Measurements from ENCODE around the gene PLXNB1.

PLXNB1 gene

DNA sequence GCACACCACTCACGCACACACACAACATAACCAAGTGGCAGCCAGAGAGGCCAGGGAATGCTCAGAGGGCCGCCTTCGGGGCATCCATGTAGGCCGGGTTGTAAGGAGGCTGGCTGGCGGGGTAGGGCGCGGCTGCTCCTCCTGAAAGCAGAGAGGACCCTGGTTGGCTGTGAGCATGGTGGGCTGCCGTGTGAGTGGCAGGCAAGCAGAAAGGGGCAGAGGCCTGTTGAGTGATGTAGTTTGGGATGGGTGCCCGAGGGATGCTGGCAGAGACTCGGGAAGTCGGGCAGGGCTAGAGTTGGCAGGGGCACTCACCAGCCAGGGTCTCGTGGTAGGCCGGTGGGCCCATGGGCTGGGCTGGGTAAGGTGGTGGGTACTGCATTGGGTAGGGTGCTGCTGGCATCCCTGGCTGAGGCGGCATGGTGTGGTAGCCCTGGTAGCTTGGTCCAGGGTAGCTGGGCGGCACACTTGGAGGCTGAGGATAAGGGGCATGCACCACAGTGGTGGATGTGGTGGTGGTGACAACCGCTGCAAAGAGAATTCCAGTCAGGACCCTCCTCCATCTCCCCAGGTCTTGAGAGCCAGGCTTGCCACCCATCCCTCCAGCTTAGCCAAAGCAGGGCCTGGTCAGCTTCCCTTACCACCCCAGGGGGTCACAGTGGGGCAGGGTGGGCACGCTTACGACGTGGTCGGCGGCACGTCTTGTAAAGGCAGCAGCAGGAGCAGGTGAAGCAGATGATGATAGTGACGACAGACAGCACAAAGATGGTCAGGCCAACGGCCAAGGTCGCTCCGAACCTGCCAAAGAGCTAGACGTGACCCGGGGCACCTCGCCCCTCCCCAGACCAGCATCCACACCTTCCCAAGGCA lies 39.4 kb upstream of the PLXNB1 start:
- no peak for DNase-seq (ENCODE audit: extremely low spot score)
- TF ChIP-seq, protein P1, sequence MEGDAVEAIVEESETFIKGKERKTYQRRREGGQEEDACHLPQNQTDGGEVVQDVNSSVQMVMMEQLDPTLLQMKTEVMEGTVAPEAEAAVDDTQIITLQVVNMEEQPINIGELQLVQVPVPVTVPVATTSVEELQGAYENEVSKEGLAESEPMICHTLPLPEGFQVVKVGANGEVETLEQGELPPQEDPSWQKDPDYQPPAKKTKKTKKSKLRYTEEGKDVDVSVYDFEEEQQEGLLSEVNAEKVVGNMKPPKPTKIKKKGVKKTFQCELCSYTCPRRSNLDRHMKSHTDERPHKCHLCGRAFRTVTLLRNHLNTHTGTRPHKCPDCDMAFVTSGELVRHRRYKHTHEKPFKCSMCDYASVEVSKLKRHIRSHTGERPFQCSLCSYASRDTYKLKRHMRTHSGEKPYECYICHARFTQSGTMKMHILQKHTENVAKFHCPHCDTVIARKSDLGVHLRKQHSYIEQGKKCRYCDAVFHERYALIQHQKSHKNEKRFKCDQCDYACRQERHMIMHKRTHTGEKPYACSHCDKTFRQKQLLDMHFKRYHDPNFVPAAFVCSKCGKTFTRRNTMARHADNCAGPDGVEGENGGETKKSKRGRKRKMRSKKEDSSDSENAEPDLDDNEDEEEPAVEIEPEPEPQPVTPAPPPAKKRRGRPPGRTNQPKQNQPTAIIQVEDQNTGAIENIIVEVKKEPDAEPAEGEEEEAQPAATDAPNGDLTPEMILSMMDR (IDR thresholded peaks at IDR 0.05; ENCODE audit: control extremely low read depth, extremely low read depth, low read depth, missing control alignments) = no peak
- ChIA-PET CTCF (interaction anchor here (1.4 to 5.8 kb wide), 3 partner anchors 16 to 33 kb away, joined by 3 to 37 read pairs (median 4); partner anchors contain the start of gene ATRIP), POLR2A (no interaction called here)

DNA sequence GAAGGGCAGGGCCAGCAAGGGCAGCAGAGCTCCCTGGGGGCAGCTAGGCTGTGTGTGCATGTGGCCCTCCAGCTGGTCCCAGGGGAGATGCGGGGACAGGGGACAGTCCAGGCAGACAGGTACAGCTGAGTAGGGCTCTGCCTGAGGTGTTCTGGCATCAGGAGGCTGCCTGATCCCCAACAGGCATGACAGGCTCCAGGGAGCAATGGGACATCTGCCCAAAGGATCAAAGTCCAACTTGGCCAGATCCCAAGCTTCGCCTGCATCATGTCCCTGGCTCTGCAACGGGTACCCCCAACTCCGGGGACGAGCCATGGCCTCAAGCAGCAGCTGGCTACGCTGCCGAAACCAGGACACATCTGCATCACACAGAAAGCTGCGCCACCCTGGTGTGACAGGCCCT lies 38.4 kb upstream of the PLXNB1 start:
- POLR2A ChIA-PET = no interaction called here
- CTCF ChIA-PET = interaction anchor here (1.0 to 1.5 kb wide), 3 partner anchors 10 to 90 kb away, joined by 3 to 7 read pairs (median 3); no protein-coding TSS in a partner anchor
- TF ChIP-seq, protein P1 (IDR thresholded peaks at IDR 0.05; ENCODE audit: control extremely low read depth, extremely low read depth, low read depth, missing control alignments) = no peak
- DNase-seq (ENCODE audit: extremely low spot score) = no peak

DNA sequence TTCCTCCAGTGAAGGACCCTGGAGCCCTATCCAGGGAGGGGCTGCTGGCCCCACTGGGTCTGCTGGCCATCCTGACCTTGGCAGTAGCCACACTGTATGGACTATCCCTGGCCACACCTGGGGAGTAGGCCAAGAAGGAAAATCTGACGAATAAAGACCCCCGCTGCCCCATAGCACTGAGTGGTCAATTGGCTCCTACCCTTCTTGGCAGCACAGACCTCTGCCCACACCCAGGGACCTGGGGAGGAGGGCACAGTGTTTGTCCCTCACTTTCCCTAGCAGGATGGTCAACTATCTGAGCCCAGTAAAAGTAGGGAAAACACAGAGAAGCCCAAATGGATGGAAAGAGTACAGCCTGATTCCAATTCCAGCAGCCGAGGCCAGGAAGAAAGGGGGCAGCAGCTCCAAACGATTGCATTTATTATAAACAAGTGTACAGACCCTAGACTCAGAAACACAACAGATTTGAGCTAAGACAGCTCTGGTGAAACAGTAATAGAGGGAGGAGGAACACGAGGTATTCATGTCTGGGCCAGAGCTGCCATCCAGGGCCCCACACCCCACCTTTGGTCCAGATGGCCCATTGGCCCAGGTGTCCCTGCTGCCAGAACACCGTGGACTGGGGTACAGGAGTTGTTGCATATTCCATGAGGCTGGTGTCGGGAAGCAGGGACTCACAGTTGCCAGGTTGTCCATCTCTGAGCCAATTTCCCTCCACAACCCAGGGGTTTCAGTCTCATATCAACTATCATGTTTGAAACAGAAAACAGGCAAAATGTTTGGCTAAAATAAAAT lies 37.8 kb upstream of the PLXNB1 start:
- ChIA-PET POLR2A (interaction anchor here (0.8 kb wide), 1 partner anchor 562 kb away, joined by 3 read pairs; the partner anchor contains the start of gene IMPDH2), CTCF (interaction anchor here (1.0 to 1.5 kb wide), 4 partner anchors 10 to 91 kb away, joined by 3 to 15 read pairs (median 5); no protein-coding TSS in a partner anchor)
- no peak for DNase-seq (ENCODE audit: extremely low spot score)
- TF ChIP-seq, protein P1 (IDR thresholded peaks at IDR 0.05; ENCODE audit: control extremely low read depth, extremely low read depth, low read depth, missing control alignments) = no peak

DNA sequence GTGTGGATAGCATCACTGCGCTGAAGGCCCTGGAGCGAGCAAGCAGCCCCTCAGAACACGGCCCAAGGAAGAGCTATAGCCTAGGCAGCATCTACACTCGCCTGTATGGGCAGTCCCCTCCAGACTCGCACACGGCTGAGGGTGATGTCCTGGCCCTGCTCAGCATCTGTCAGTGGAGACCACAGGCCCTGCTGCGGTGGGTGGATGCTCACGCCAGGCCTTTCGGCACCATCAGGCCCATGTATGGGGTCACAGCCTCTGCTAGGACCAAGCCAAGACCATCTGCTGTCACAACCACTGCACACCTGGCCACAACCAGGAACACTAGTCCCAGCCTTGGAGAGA lies 37.2 kb upstream of the PLXNB1 start:
- DNase-seq (ENCODE audit: extremely low spot score) = peak; percentile 18
- ChIA-PET POLR2A (interaction anchor here (0.8 kb wide), 1 partner anchor 562 kb away, joined by 3 read pairs; the partner anchor contains the start of gene IMPDH2), CTCF (interaction anchor here (1.3 to 1.9 kb wide), 4 partner anchors 9 to 40 kb away, joined by 3 to 15 read pairs (median 6); no protein-coding TSS in a partner anchor)
- TF ChIP-seq, protein P1 (IDR thresholded peaks at IDR 0.05; ENCODE audit: control extremely low read depth, extremely low read depth, low read depth, missing control alignments) = no peak

DNA sequence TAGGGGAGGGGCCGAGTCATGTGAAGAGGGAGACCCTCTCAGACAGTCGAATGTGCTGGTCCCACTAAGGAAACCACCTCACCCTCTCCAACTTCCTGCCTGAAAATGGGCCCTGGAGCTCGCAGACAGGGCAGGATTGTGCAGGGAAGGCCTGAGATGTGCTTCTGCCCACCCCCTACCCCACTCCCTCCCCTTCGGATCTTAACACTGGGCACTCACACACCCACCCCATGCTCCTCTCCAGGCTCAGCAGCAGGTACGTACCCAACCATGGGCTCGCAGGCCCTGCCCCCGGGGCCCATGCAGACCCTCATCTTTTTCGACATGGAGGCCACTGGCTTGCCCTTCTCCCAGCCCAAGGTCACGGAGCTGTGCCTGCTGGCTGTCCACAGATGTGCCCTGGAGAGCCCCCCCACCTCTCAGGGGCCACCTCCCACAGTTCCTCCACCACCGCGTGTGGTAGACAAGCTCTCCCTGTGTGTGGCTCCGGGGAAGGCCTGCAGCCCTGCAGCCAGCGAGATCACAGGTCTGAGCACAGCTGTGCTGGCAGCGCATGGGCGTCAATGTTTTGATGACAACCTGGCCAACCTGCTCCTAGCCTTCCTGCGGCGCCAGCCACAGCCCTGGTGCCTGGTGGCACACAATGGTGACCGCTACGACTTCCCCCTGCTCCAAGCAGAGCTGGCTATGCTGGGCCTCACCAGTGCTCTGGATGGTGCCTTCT lies 36.7 kb upstream of the PLXNB1 start:
- peak; percentile 36 for DNase-seq (ENCODE audit: extremely low spot score)

More for the DNA sequence above, 36.7 kb upstream of the PLXNB1 start:
- TF ChIP-seq, protein P1 (IDR thresholded peaks at IDR 0.05; ENCODE audit: control extremely low read depth, extremely low read depth, low read depth, missing control alignments) = no peak
- ChIA-PET CTCF (interaction anchor here (0.7 to 1.9 kb wide), 7 partner anchors 8 to 83 kb away, joined by 3 to 15 read pairs (median 4); no protein-coding TSS in a partner anchor), POLR2A (interaction anchor here (0.8 kb wide), 1 partner anchor 563 kb away, joined by 3 read pairs; the partner anchor contains the start of gene IMPDH2)

Measured in GM10248 (cell line).